Hepatic stellate cell (primary cell): ENCODE results near the gene F2R.

ENCODE experiments used
- DNase-seq: peaks from one replicate; pipeline ENCODE4 v3.0.0; 2011; ENCODE audit warnings: low spot score

F2R gene

GRCh38 chr5:76690704-76691466, 25.0 kb upstream of the F2R start:
- no peak for DNase-seq

- DNase-seq = no peak
Measured at GRCh38 chr5:76691467-76692273, 24.3 kb upstream of the F2R start.

GRCh38 chr5:76692274-76692540, 23.7 kb upstream of the F2R start:
- DNase-seq = no peak

- no peak for DNase-seq
Measured at GRCh38 chr5:76692651-76693050, 23.3 kb upstream of the F2R start.

- DNase-seq = no peak
Measured at GRCh38 chr5:76693141-76693540, 22.8 kb upstream of the F2R start.

GRCh38 chr5:76694317-76694716, 21.6 kb upstream of the F2R start:
- DNase-seq = no peak

GRCh38 chr5:76695346-76695745, 20.6 kb upstream of the F2R start:
- no peak for DNase-seq

GRCh38 chr5:76696251-76696650, 19.7 kb upstream of the F2R start:
- DNase-seq = no peak

GRCh38 chr5:76697670-76698069, 18.3 kb upstream of the F2R start:
- no peak for DNase-seq

GRCh38 chr5:76700571-76700970, 15.4 kb upstream of the F2R start:
- DNase-seq = no peak

- no peak for DNase-seq
Measured at GRCh38 chr5:76701298-76701697, 14.6 kb upstream of the F2R start.

GRCh38 chr5:76703707-76704106, 12.2 kb upstream of the F2R start:
- DNase-seq = no peak

- DNase-seq = no peak
Measured at GRCh38 chr5:76704131-76704663, 11.7 kb upstream of the F2R start.

- DNase-seq = no peak
Measured at GRCh38 chr5:76705574-76705973, 10.4 kb upstream of the F2R start.

GRCh38 chr5:76709762-76710161, 6.2 kb upstream of the F2R start:
- DNase-seq = peak; percentile 48

GRCh38 chr5:76710991-76711390, 4.9 kb upstream of the F2R start:
- no peak for DNase-seq

GRCh38 chr5:76714751-76715485, 1.0 kb upstream of the F2R start:
- DNase-seq = no peak

GRCh38 chr5:76715486-76715735, 515 bp upstream of the F2R start:
- peak; percentile 37 for DNase-seq

GRCh38 chr5:76716456-76717157, 681 bp downstream of the F2R start:
- no peak for DNase-seq

GRCh38 chr5:76717222-76718083, 1.5 kb downstream of the F2R start:
- no peak for DNase-seq

GRCh38 chr5:76718381-76718832, 2.5 kb downstream of the F2R start:
- no peak for DNase-seq
